Activated naive CD4-positive, alpha-beta T cell treated with anti-CD3 and anti-CD28 coated beads, Interleukin-2, amount 50 U/mL, for 24 hours (primary cell): ENCODE results near the gene PIR.

Source experiments
- H3K27ac Mint-ChIP-seq: one replicate; pipeline ENCODE4 v1.8.0; 2021; ENCODE audit warnings: mild to moderate bottlenecking, mixed read lengths
- H3K27me3 Mint-ChIP-seq: one replicate; pipeline ENCODE4 v1.8.0; 2021; ENCODE audit warnings: mixed read lengths
- H3K36me3 Mint-ChIP-seq: one replicate; pipeline ENCODE4 v1.8.0; 2021; ENCODE audit warnings: mixed read lengths
- H3K4me1 Mint-ChIP-seq: one replicate; pipeline ENCODE4 v1.8.0; 2021; ENCODE audit warnings: mixed read lengths
- H3K4me3 Mint-ChIP-seq: one replicate; pipeline ENCODE4 v1.8.0; 2021; ENCODE audit warnings: mild to moderate bottlenecking, mixed read lengths
- H3K9me3 Mint-ChIP-seq: one replicate; pipeline ENCODE4 v1.8.0; 2021; ENCODE audit warnings: mixed read lengths

PIR gene

DNA sequence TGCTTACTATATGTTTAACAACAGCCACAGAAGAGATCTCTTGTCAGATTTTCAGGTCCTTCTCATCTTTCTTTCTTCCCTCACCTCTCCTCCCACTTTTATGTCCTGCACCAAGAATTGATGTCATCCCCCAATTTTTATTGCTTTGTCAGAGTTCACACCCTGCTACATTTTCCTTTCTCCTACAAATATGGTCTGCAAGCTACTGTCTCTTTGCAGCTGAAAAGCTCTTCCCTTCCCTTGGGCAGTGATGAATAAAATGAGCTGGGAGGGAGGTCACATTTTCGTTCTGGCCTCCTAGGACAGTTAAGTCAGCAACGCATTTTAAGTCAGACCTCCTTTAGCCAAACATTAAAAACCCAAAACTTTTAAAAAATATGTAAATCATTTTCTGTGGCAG lies 82.2 kb downstream of the PIR start:
- no peaks in the 10 kb centered on the region for H3K9me3 Mint-ChIP-seq
- no peaks in the 10 kb centered on the region for H3K36me3 Mint-ChIP-seq
- no peaks in the 10 kb centered on the region for H3K27me3 Mint-ChIP-seq
- H3K4me1 Mint-ChIP-seq, result no peaks in the 10 kb centered on the region
- H3K27ac Mint-ChIP-seq, result no peak overlapping the region
- no peak overlapping the region for H3K4me3 Mint-ChIP-seq

DNA sequence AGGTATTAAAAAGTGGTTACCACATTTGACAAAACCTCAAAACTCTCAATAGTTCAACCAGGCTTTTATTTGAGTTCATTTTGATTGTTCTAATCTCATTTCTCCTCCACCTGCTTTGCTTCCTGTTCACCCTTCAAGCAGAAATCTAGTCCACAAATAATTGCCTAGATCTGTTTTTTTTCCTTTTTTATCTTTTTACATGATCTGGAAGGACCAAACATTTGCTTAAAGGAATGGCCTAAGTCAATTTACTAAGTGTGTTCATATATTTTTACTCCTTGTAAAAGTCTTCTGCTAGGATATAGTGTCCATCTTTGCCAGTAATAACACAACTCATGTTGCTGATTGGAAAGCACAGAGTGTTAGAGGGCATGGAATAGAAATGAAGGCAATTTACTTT lies 82.7 kb downstream of the PIR start:
- Mint-ChIP-seq H3K36me3 (no peaks in the 10 kb centered on the region), H3K4me3 (no peak overlapping the region), H3K27ac (no peak overlapping the region), H3K9me3 (no peaks in the 10 kb centered on the region), H3K4me1 (no peaks in the 10 kb centered on the region), H3K27me3 (no peaks in the 10 kb centered on the region)

DNA sequence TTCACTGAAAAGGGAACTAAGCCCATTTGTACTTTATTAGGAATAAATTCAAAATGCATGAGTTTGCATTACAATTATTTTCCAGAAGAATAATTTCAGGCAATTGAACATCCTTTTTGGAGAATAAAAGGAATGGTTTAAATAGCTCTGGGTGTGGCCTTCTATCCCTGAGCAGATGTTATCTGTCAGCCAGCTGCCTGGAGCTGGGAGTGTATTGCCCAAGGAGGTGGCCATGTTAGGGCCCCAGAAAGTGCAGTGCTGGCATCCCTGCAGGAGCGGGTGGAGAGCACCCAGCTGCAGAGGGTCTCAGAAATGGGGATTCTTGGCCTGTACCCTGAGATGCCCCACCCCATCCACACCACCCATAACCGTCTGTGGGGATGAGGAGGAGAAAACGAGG lies 87.3 kb downstream of the PIR start:
- H3K4me3 Mint-ChIP-seq, result no peak overlapping the region

DNA sequence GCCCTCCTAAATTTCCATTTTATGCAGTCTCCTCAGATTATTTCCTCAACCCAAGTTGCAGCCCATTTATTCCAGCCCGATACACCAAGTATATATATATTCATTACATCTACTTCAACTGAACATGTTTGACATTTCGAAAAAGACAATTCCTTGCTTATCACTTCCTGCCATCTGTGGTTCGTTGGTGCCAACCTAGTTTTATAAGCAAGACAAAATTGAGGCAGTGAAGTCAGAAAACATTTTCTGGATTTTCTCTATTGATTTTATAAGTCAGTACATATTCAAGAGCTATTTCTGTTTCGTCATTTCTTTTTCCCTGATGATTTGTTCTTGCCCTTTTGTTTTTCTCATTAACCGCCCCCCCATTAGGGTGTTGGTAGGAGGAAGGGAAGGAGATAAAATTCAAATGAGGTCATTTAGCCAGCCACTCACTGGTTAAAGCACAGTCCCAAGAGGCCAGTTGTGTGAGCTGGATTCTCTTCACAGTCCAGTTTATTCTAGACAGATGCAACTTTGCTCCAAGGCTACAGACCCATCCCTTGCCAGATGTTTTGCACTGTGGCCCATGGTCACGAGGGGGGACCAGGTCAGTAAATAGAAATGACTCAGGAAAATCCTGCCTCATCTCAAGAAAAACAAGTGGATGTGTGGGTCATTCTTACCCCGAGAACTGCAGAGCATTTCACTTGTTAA lies 88.6 kb downstream of the PIR start:
- no peaks in the 10 kb centered on the region for H3K4me1 Mint-ChIP-seq
- H3K27ac Mint-ChIP-seq, result no peak overlapping the region
- no peaks in the 10 kb centered on the region for H3K36me3 Mint-ChIP-seq

More for the DNA sequence above, 87.3 kb downstream of the PIR start:
- Mint-ChIP-seq H3K27me3 (no peaks in the 10 kb centered on the region), H3K36me3 (no peaks in the 10 kb centered on the region), H3K9me3 (no peaks in the 10 kb centered on the region), H3K4me1 (no peaks in the 10 kb centered on the region), H3K27ac (no peak overlapping the region)

DNA sequence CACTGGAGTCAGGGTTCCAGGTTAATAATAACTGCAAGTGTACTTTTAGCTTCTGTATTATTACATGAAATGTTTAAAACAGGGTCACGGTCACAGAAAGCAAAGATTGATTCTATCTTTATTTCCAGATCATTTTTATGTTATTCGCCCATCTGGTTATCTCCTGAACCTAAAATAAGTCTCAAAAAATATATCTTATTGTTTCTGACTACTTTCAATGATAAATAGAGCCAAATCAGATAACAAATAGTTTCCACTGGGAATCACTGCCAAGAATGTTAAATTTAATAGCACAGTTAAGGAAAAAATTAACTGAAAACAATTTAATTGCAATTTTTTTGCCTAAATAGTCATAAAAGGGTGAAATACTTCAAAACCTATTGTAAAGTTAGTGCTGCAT lies 91.8 kb downstream of the PIR start:
- Mint-ChIP-seq H3K27me3 (no peaks in the 10 kb centered on the region), H3K27ac (no peak overlapping the region), H3K9me3 (no peaks in the 10 kb centered on the region), H3K4me1 (no peaks in the 10 kb centered on the region), H3K4me3 (no peak overlapping the region), H3K36me3 (no peaks in the 10 kb centered on the region)

More for the DNA sequence above, 88.6 kb downstream of the PIR start:
- Mint-ChIP-seq H3K9me3 (no peaks in the 10 kb centered on the region), H3K27me3 (no peaks in the 10 kb centered on the region), H3K4me3 (no peak overlapping the region)

DNA sequence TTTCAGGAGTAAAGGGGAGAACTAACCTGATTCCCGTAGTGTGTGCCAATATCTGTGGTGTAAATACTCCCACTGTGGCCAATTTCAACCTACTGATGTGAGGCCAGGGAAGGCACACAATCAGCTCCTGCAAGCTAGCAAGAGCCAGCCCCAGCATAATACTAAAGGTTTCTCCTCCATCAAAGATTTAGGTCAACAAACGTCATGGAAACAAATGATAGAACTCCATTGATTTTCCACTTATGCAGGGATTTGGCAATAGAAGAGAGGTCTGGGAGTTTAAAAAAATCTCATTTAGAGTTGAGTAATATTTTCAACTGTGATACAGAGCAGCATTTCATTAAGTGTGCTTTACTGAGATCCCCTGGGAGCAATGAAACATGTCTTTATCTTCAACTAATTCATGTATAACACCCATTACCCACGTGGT lies 93.2 kb downstream of the PIR start:
- no peaks in the 10 kb centered on the region for H3K4me1 Mint-ChIP-seq
- H3K9me3 Mint-ChIP-seq, result no peaks in the 10 kb centered on the region
- H3K4me3 Mint-ChIP-seq, result no peak overlapping the region
- no peaks in the 10 kb centered on the region for H3K27me3 Mint-ChIP-seq
- no peaks in the 10 kb centered on the region for H3K36me3 Mint-ChIP-seq
- no peak overlapping the region for H3K27ac Mint-ChIP-seq

DNA sequence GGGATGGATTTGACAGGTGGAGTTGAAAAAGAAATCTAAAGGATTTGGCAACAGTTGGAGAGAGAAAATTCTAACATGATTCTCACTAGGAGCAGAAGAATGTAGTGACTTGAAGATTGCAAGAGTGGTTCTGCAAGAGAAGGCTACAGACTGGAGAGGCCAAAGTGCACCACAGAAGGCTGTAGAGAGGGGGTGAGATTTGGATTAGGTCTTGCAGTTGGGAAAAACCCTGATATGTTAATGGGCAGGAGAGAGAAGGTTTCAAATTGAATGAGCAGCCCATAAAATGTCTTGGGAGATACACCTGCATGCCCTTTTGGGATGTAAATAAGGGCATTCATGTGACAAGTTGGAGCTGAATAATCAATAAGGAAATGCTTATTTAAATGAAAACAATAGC lies 94.3 kb downstream of the PIR start:
- H3K27me3 Mint-ChIP-seq, result no peaks in the 10 kb centered on the region
- no peak overlapping the region for H3K4me3 Mint-ChIP-seq
- H3K4me1 Mint-ChIP-seq, result no peaks in the 10 kb centered on the region

DNA sequence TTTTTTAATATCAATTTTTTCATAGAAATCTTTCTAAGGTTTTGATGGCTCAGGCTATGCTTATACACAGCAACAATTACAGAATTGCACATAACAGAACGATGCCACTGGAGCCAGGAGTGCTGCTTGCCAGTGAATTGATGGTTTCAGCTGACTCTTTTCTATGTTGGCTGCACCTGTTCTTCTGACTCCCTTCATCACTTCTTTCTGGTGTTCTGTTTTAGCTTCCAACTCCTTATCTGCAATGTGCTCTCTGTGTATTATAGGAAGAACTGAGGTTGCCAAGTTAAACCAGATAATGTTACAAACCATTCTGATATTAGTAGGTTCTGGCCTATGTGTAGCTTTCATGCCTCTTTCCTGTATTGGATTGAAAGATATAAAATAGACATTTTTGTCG lies 97.3 kb downstream of the PIR start:
- H3K36me3 Mint-ChIP-seq, result no peaks in the 10 kb centered on the region
- no peaks in the 10 kb centered on the region for H3K4me1 Mint-ChIP-seq
- H3K27me3 Mint-ChIP-seq, result peaks cover 1% of the 10 kb centered on the region
- no peaks in the 10 kb centered on the region for H3K9me3 Mint-ChIP-seq
- H3K27ac Mint-ChIP-seq, result no peak overlapping the region
- no peak overlapping the region for H3K4me3 Mint-ChIP-seq

More for the DNA sequence above, 94.3 kb downstream of the PIR start:
- H3K36me3 Mint-ChIP-seq, result no peaks in the 10 kb centered on the region
- no peak overlapping the region for H3K27ac Mint-ChIP-seq
- H3K9me3 Mint-ChIP-seq, result no peaks in the 10 kb centered on the region

DNA sequence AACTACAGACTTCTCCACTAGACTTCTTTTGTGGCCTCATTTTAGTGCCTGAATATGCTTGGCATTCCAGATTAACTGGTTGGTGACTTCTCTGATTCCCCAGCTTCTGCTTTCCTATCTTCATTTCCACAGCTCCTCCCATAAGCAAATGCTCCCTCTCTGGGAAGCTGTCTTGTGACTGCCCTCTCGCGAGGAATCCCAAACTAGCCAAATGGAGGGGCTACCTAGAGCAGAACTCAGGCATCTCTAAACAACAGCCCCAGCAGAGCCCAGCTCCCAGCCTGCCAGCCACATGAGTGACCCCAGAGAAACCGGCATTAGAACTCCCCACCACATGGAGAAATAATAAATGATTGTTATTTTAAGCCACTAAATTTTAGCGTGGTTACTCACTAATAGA lies 101.3 kb downstream of the PIR start:
- Mint-ChIP-seq H3K9me3 (no peaks in the 10 kb centered on the region), H3K4me1 (no peaks in the 10 kb centered on the region), H3K27ac (no peak overlapping the region), H3K4me3 (no peak overlapping the region), H3K27me3 (peaks cover 1% of the 10 kb centered on the region), H3K36me3 (no peaks in the 10 kb centered on the region)

DNA sequence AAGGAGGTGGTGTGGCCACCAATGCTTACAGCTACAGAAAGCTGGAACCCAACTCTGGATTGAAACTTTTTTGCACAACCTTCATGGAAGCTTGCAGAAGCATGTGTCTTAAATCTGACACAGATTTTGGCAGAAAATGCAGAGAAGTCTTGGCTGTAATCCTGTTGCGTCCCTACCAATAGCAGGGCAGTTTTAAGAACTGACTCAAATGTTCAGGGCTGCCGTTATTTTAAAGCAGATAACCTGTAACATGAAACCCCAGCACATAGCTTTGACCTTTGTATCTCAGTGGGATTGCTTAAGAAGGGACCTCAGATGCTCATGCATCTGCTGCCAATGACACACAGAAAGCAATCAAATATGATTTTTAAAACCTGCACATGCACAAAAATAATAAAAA lies 108.8 kb downstream of the PIR start, which contains the start of gene VEGFD:
TSS of gene VEGFD (minus strand) at position 110 of the 400 bp plus-strand sequence. CDS start 467 bp downstream, outside the sequence.
- Mint-ChIP-seq H3K4me1 (no peaks in the 10 kb centered on the region), H3K27me3 (peaks cover 4% of the 10 kb centered on the region), H3K9me3 (no peaks in the 10 kb centered on the region), H3K36me3 (no peaks in the 10 kb centered on the region), H3K27ac (no peak within 1 kb of the TSS), H3K4me3 (no peak within 1 kb of the TSS)

DNA sequence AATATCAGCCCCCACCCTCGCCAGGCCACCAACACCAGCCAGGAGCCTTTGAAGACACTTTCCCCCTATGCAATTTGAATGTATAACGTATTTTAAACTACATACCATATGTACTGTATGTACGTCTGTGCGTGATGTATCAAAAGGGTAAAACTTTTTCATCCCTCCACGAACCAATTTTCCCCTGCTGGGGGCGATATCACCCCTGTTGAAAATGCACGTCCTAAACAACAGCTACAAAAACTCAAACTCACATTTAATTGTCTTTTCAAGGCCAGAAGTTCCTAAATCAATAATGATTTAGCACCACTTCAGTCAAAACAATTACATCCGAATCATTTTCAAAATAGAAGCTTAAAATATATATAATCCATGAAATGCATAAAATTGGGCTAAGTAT lies 110.3 kb downstream of the PIR start:
- no peak overlapping the region for H3K4me3 Mint-ChIP-seq
- H3K4me1 Mint-ChIP-seq, result no peaks in the 10 kb centered on the region
- no peaks in the 10 kb centered on the region for H3K36me3 Mint-ChIP-seq
- H3K9me3 Mint-ChIP-seq, result no peaks in the 10 kb centered on the region
- H3K27ac Mint-ChIP-seq, result no peak overlapping the region
- H3K27me3 Mint-ChIP-seq, result peaks cover 4% of the 10 kb centered on the region

DNA sequence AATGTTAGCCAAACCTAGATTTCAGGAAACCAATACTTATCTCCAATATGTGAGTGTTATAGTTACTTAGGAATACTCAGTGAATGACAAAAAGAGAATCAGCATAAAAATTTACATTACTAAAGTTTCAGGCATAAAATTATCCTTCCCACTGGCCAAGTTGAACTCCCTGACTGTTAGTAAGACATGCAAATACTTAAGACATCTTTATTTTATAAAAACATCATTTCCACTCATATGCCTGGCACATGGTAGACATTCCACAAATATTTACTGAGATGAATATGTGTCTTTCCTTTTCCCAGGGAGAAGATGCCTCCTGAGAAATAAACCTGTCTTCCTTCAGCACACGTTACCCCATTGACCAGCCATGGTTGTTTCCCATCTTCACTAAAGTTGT lies 116.2 kb downstream of the PIR start:
- Mint-ChIP-seq H3K4me1 (no peaks in the 10 kb centered on the region), H3K9me3 (no peaks in the 10 kb centered on the region), H3K27ac (no peak overlapping the region), H3K27me3 (no peaks in the 10 kb centered on the region), H3K36me3 (no peaks in the 10 kb centered on the region), H3K4me3 (no peak overlapping the region)

DNA sequence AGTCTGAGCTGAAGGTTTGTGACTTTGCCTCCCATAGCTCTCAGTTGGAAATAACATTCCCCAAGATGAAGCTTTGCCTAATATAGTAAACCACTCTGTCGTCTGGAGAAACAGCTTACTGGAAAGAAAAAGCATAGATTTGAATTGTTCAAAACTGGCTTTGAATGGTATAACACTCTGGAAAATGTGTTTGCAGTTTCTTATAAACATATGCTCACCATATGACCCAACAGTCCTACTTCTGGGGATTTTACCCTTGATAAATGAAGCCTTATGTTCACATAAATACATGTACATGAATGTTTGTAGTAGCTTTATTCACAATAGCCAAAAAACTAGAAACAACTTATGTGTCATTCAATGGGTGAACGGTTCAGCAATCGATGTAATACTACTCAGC lies 119.2 kb downstream of the PIR start:
- Mint-ChIP-seq H3K4me1 (no peaks in the 10 kb centered on the region), H3K27me3 (no peaks in the 10 kb centered on the region), H3K36me3 (no peaks in the 10 kb centered on the region)

DNA sequence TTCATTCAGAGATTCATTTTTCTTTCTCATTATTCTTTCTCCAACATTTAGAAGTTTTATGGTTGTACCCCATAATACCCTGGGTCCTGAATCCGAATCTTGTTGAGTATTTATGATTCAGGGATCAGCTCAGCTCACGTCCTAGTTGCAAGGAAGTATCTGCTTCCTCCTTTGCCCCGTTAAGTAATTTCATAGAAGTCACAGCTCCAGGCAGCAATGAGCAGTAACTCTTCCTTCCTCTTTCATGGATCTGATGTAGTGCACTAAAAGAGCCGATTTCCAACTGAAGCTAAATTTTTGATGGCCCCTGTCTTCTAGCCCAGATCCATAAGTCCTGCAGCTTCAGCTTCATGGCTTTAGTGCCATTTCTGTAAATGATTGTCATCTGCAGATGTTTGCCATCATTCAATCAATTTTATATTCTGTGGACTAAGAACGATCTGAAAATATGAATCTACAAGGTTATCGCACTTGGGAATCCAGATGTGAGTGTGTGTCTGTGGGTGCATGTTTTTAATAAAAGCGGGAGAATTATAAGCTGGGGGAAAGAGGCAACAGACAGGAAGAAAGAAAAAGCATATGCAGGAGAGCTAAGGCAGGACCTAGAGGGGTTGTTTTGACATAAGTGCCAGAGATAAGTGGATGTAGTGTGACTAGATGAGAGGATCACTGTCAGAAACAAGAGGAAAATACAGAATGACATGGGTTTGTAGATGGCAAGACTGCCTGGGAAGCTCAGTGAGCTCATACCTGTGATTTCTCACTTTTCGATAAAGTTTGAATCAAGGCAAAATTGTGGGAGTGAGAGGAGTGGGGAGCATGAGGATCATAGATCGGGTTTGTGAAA lies 126.4 kb downstream of the PIR start:
- Mint-ChIP-seq H3K27me3 (peaks cover 12% of the 10 kb centered on the region), H3K9me3 (no peaks in the 10 kb centered on the region), H3K4me3 (no peak overlapping the region), H3K27ac (no peak overlapping the region), H3K36me3 (no peaks in the 10 kb centered on the region), H3K4me1 (no peaks in the 10 kb centered on the region)

More for the DNA sequence above, 119.2 kb downstream of the PIR start:
- Mint-ChIP-seq H3K27ac (no peak overlapping the region), H3K4me3 (no peak overlapping the region), H3K9me3 (no peaks in the 10 kb centered on the region)

DNA sequence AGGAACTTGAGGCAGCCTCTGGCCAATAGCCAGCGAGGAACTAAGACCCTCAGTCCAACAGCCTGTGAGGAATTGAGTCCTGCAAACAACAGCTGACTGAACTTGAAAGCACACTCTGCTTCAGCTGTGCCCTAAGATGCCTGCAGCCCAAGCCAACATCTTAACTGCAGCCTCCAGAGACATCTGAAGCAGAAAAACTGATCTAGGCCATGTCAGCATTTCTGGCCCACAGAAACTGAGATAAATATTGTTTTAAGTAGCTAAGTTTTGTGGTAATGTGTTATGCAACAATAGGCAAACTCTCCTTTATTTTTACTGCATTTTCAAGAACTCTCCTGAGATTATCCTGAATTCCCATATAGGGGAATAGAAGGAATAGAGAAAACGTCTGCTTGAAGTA lies 133.4 kb downstream of the PIR start:
- H3K9me3 Mint-ChIP-seq, result peaks cover 4% of the 10 kb centered on the region
- no peaks in the 10 kb centered on the region for H3K36me3 Mint-ChIP-seq
- H3K4me1 Mint-ChIP-seq, result no peaks in the 10 kb centered on the region
- no peak overlapping the region for H3K4me3 Mint-ChIP-seq
- no peaks in the 10 kb centered on the region for H3K27me3 Mint-ChIP-seq
- no peak overlapping the region for H3K27ac Mint-ChIP-seq

DNA sequence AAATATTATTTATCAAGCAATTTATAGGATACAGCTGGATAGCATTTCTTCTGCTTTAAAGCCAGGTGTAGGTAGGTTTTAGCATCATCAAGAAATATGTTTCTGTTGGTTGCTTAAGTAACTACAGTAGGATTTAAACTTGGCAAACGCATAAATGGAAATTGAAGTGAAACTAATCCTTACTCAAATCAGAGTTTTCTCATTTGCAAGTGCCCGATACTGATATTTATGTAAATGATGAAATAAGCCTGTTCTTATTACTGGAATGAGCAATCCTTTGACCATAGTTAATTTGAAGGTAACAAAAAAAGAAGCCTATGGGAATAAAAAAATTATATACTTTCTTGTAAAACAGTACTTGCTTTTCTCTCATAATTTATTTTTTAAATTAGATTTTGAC lies 134.6 kb downstream of the PIR start:
- H3K36me3 Mint-ChIP-seq, result no peaks in the 10 kb centered on the region
- H3K9me3 Mint-ChIP-seq, result peaks cover 4% of the 10 kb centered on the region
- no peaks in the 10 kb centered on the region for H3K27me3 Mint-ChIP-seq
- no peak overlapping the region for H3K4me3 Mint-ChIP-seq
- no peaks in the 10 kb centered on the region for H3K4me1 Mint-ChIP-seq
- no peak overlapping the region for H3K27ac Mint-ChIP-seq
